GM18861 (cell line): ENCODE measurements around the gene MECP2.

ENCODE experiments used
- ATAC-seq: cut with Tn5 transposase; IDR thresholded peaks from one replicate; pipeline ENCODE4 v1.9.1; 2021; ENCODE audit not compliant: unreplicated experiment

The MECP2 gene

DNA sequence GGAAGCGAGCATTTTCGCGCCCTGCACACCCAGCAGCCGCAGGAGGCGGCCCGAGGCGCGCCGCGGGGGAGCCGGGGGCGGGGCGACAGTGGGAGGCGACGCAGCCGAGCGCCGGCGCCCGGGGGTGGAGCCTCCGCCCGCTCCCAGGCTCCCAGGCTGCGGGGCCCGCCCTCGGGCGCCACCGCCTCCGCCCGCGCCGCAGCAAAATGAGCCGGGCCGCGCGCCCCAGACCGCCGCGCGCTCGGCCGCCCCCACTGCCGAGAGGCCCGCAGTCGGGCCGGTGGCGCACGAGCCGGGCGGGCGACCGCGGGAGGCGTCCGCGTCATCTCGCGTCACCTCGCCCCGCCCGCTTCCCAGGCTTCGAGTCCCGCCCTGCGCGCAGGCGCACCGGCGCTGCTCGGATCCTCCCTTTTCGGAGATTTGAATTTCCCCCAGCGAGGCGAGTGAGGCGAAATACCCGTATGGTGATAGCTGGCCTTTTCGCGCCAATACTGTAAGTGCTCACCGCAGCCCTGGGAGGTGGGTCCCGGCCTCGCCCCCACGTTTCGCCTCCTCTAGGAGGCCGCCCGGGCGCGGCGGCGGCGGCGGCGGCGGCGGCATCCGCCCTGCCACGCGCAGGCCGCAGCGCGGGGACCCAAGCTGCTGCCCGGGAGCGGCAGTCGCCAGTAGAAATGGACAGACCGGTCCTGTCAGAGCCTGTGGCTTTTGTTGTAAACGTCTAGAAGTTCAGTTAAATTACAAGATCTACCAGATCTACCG lies 125.0 kb downstream of the MECP2 start, which contains the start of gene TMEM187:
Gene TMEM187 (plus strand): TSS at position 387 of the 759 bp plus-strand sequence. CDS start 9,309 bp downstream, outside the sequence.
- peak; percentile 38 for ATAC-seq
